ENCODE data around the gene PKP4. TPM values are rescaled to one million over a fixed set of nuclear protein-coding genes. Genes with fewer than 3 reads are reported as not detected.

The PKP4 gene
- total and polyA plus RNA-seq, 9 of the 15 experiments (the other 6 are each of a cell fraction or from before 2014, with no cell fraction given): 24.6 to 99.1 (median 74.0) TPM

- TF ChIP-seq KDM4B (IDR thresholded peaks at IDR 0.05; ENCODE audit: borderline replicate concordance in 2 of 2, low read depth in 1 of 2) (peak in 1 of 2 experiments; percentile 76; a peak in 1 of 4 replicates), SNRNP70 (optimal IDR thresholded peaks at IDR 0.05; ENCODE audit: low read depth, low read length) (no peak), NFIC (IDR thresholded peaks at IDR 0.05) (no peak), CREM (IDR thresholded peaks at IDR 0.05; ENCODE audit: low read depth) (peak; percentile 55), HBP1 (CRISPR knock-in tag; IDR thresholded peaks at IDR 0.05) (no peak), ZNF395 (CRISPR knock-in tag; IDR thresholded peaks at IDR 0.05) (no peak; the same call in 1 of the 2 replicates), RNF219 (CRISPR knock-in tag; IDR thresholded peaks at IDR 0.05) (no peak), HNRNPUL1 (IDR thresholded peaks at IDR 0.05; ENCODE audit: low read length) (no peak), ARID3B (CRISPR knock-in tag; IDR thresholded peaks at IDR 0.05; ENCODE audit: borderline replicate concordance) (no peak), POLR2AphosphoS5 (IDR thresholded peaks at IDR 0.05; ENCODE audit: control insufficient read depth, insufficient read depth, low read depth, low read length) (0 out of 2 replicates have a peak, but pooled peaks have one; percentile 31), GTF2F1 (IDR thresholded peaks at IDR 0.05; ENCODE audit: low read depth, low read length) (0 out of 2 replicates have a peak, but pooled peaks have one; percentile 2), ZNF766 (CRISPR knock-in tag; conservative IDR thresholded peaks at IDR 0.05) (no peak), SAFB2 (IDR thresholded peaks at IDR 0.05; ENCODE audit: borderline replicate concordance, low read depth, low read length, severe bottlenecking) (no peak), CXXC5 (CRISPR knock-in tag; IDR thresholded peaks at IDR 0.05) (peak; percentile 53; the same call in 1 of the 2 replicates)
- TF ChIP-seq, protein P1, sequence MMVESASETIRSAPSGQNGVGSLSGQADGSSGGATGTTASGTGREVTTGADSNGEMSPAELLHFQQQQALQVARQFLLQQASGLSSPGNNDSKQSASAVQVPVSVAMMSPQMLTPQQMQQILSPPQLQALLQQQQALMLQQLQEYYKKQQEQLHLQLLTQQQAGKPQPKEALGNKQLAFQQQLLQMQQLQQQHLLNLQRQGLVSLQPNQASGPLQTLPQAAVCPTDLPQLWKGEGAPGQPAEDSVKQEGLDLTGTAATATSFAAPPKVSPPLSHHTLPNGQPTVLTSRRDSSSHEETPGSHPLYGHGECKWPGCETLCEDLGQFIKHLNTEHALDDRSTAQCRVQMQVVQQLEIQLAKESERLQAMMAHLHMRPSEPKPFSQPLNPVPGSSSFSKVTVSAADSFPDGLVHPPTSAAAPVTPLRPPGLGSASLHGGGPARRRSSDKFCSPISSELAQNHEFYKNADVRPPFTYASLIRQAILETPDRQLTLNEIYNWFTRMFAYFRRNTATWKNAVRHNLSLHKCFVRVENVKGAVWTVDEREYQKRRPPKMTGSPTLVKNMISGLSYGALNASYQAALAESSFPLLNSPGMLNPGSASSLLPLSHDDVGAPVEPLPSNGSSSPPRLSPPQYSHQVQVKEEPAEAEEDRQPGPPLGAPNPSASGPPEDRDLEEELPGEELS (CRISPR knock-in tag; IDR thresholded peaks at IDR 0.05; ENCODE audit: borderline replicate concordance): no peak
- TF ChIP-seq, protein P2, sequence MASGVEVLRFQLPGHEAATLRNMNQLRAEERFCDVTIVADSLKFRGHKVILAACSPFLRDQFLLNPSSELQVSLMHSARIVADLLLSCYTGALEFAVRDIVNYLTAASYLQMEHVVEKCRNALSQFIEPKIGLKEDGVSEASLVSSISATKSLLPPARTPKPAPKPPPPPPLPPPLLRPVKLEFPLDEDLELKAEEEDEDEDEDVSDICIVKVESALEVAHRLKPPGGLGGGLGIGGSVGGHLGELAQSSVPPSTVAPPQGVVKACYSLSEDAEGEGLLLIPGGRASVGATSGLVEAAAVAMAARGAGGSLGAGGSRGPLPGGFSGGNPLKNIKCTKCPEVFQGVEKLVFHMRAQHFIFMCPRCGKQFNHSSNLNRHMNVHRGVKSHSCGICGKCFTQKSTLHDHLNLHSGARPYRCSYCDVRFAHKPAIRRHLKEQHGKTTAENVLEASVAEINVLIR (CRISPR knock-in tag; IDR thresholded peaks at IDR 0.05): no peak
Observed at GRCh38 chr2:158457826-158458616, 1.3 kb downstream of the PKP4 start (continued).
